ENCODE data around the gene NSUN3. TPM values are rescaled to one million over a fixed set of nuclear protein-coding genes. Genes with fewer than 3 reads are reported as not detected.
A peak's percentile ranks its signal among the peaks of the same experiment; 100 is the strongest.

Gene NSUN3
- total RNA-seq, 1 donor from 2014 or later: 18.0 TPM

DNA sequence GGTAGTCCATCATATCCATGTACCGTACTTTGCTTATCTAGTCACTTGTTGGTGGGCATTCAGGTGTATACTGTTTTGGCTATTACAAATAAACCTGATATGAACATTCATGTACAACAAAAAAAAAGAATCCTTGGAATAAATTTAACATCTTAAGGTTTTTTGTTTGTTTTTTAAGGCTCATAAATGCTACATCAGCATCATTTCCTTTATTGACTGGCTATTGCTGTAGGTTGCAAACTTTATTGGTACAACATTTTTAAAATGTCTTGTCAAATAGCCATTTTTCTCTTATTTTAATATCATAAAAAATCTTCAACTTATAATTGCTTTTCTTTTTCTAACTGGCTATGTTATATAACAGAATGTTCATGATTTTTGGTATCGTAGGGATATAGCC is 16.3 kb upstream of the NSUN3 start:
- ATAC-seq: no peak
- DNase-seq: no peak
- H3K27me3 ChIP-seq (ENCODE audit: low read depth): no peaks in the 10 kb centered on the region
- H3K27ac ChIP-seq: no peak overlapping the region
- H3K9me3 ChIP-seq: no peaks in the 10 kb centered on the region
- no peak overlapping the region for H3K4me3 ChIP-seq
- peaks cover 6% of the 10 kb centered on the region for H3K36me3 ChIP-seq
- intact Hi-C loops (cut with DNase I): no loop called here
- H3K4me1 ChIP-seq: no peaks in the 10 kb centered on the region
- TF ChIP-seq, protein P1, sequence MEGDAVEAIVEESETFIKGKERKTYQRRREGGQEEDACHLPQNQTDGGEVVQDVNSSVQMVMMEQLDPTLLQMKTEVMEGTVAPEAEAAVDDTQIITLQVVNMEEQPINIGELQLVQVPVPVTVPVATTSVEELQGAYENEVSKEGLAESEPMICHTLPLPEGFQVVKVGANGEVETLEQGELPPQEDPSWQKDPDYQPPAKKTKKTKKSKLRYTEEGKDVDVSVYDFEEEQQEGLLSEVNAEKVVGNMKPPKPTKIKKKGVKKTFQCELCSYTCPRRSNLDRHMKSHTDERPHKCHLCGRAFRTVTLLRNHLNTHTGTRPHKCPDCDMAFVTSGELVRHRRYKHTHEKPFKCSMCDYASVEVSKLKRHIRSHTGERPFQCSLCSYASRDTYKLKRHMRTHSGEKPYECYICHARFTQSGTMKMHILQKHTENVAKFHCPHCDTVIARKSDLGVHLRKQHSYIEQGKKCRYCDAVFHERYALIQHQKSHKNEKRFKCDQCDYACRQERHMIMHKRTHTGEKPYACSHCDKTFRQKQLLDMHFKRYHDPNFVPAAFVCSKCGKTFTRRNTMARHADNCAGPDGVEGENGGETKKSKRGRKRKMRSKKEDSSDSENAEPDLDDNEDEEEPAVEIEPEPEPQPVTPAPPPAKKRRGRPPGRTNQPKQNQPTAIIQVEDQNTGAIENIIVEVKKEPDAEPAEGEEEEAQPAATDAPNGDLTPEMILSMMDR (IDR thresholded peaks at IDR 0.05): no peak

- H3K4me3 ChIP-seq: no peak overlapping the region
- intact Hi-C loops (cut with DNase I): no loop called here
- TF ChIP-seq, protein P1 (IDR thresholded peaks at IDR 0.05): no peak
- no peak overlapping the region for H3K27ac ChIP-seq
- H3K27me3 ChIP-seq (ENCODE audit: low read depth): no peaks in the 10 kb centered on the region
- DNase-seq: no peak
- H3K4me1 ChIP-seq: no peaks in the 10 kb centered on the region
- no peak for ATAC-seq
- H3K9me3 ChIP-seq: no peaks in the 10 kb centered on the region
- H3K36me3 ChIP-seq: peaks cover 10% of the 10 kb centered on the region
Measured at GRCh38 chr3:94049267-94049666, 13.6 kb upstream of the NSUN3 start.

- no peak overlapping the region for H3K4me3 ChIP-seq
- no peak overlapping the region for H3K27ac ChIP-seq
- TF ChIP-seq, protein P1 (IDR thresholded peaks at IDR 0.05): no peak
- intact Hi-C loops (cut with DNase I): no loop called here
- peaks cover 4% of the 10 kb centered on the region for H3K36me3 ChIP-seq
- no peaks in the 10 kb centered on the region for H3K9me3 ChIP-seq
- H3K27me3 ChIP-seq (ENCODE audit: low read depth): no peaks in the 10 kb centered on the region
- no peaks in the 10 kb centered on the region for H3K4me1 ChIP-seq
- ATAC-seq (no peak), DNase-seq (no peak)
Measured at GRCh38 chr3:94050546-94050945, 12.3 kb upstream of the NSUN3 start.

- intact Hi-C loops (cut with DNase I): no loop called here
- Histone ChIP-seq H3K4me3 (no peak overlapping the region), H3K4me1 (peaks cover 33% of the 10 kb centered on the region), H3K36me3 (peaks cover 11% of the 10 kb centered on the region), H3K27ac (no peak overlapping the region), H3K27me3 (ENCODE audit: low read depth) (no peaks in the 10 kb centered on the region), H3K9me3 (no peaks in the 10 kb centered on the region)
- TF ChIP-seq, protein P1 (IDR thresholded peaks at IDR 0.05): no peak
- ATAC-seq (no peak), DNase-seq (no peak)
Measured at GRCh38 chr3:94061297-94061696, 1.6 kb upstream of the NSUN3 start.

DNA sequence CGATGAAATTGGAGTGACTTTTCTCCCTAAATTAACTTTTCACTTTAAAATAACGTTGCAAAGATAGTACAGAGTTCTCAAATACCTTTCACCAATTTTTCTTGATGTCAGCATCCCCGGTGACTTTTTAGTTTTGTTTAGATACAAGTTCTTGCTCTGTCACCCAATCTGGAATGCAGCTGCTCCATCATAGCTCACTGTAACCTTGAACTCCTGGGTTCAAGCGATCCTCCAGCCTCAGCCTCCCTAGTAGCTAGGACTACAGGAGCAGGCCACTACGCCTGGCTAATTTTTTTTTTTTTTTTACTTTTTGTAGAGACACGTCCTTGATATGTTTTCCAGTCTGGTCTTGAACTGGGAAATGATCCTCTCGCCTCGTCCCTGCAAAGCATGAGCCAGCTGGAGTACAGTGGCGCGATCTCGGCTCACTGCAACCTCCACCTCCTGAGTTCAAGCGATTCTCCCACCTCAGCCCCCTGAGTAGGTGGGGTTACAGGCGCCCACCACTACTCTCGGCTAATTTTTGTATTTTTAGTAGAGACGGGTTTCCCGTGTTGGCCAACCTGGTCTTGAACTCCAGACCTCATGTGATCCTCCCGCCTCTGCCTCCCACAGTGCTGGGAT is 747 bp downstream of the NSUN3 start:
- peaks cover 9% of the 10 kb centered on the region for H3K36me3 ChIP-seq
- H3K4me1 ChIP-seq: peaks cover 33% of the 10 kb centered on the region
- no peaks in the 10 kb centered on the region for H3K27me3 ChIP-seq (ENCODE audit: low read depth)
- peak overlapping the region; percentile 92 for H3K27ac ChIP-seq
- DNase-seq: no peak
- TF ChIP-seq, protein P1 (IDR thresholded peaks at IDR 0.05): no peak
- H3K9me3 ChIP-seq: no peaks in the 10 kb centered on the region
- peak overlapping the region; percentile 64 for H3K4me3 ChIP-seq
- no peak for ATAC-seq
- intact Hi-C loops (cut with DNase I): no loop called here
